Measurements from ENCODE around the gene TOMM20L. TPM values are rescaled to one million over a fixed set of nuclear protein-coding genes. Genes with fewer than 3 reads are reported as not detected.

TOMM20L gene
- total and polyA plus RNA-seq, 9 of the 15 experiments (the other 6 are each of a cell fraction or from before 2014, with no cell fraction given), result not detected

GRCh38 chr14:58408681-58409215 lies 13.0 kb downstream of the TOMM20L start:
- 97% methylated on average over 3 of the region's 3 CpGs for WGBS (ENCODE audit: insufficient coverage, low coverage, missing lambda C conversion rate)
- Histone ChIP-seq H3K9ac (ENCODE audit: insufficient read depth in 1 of 2, low read depth in 2 of 2, low read length in 2 of 2) (no peak overlapping the region), H3K4me1 (replicated peaks in 1 of 2; ENCODE audit: control insufficient read depth in 2 of 2, insufficient read depth in 2 of 2, low read length in 2 of 2) (no peaks in the 10 kb centered on the region), H3K79me2 (ENCODE audit: control insufficient read depth, insufficient read depth, low read length) (peaks cover 7% of the 10 kb centered on the region; the same call in 2 of the 3 replicates), H2AFZ (ENCODE audit: low read depth, low read length) (no peak overlapping the region), H3K4me3 (no peak overlapping the region), H3K27ac (ENCODE audit: extremely low read depth, low read depth, low read length) (no peak overlapping the region), H3K36me3 (ENCODE audit: control insufficient read depth, insufficient read depth, low read length) (peaks cover 59% of the 10 kb centered on the region; the same call in 2 of the 3 replicates), H3K9me3 (replicated peaks; ENCODE audit: control insufficient read depth, insufficient read depth, low read depth, low read length) (no peaks in the 10 kb centered on the region), H4K20me1 (replicated peaks; ENCODE audit: control insufficient read depth, insufficient read depth, low read length) (no peaks in the 10 kb centered on the region), H3K9me1 (ENCODE audit: control insufficient read depth, insufficient read depth, low read length) (no peaks in the 10 kb centered on the region), H3K27me3 (ENCODE audit: control insufficient read depth in 2 of 2, insufficient read depth in 2 of 2, low read length in 2 of 2) (no peaks in the 10 kb centered on the region), H3K4me2 (ENCODE audit: insufficient read depth, low read length) (no peak overlapping the region)
- TF ChIP-seq CSDE1 (IDR thresholded peaks at IDR 0.05), result no peak
- no peak for TF ChIP-seq ZNF511 (CRISPR knock-in tag; IDR thresholded peaks at IDR 0.05)
- no peak for TF ChIP-seq STAT6 (CRISPR knock-in tag; IDR thresholded peaks at IDR 0.05)
- TF ChIP-seq SMARCB1 (IDR thresholded peaks at IDR 0.05; ENCODE audit: insufficient read length, low read depth), result no peak
- TF ChIP-seq ZNF75A (CRISPR knock-in tag; IDR thresholded peaks at IDR 0.05), result no peak
- no peak for TF ChIP-seq PHF21A (IDR thresholded peaks at IDR 0.05; ENCODE audit: borderline replicate concordance, low read depth)
- TF ChIP-seq ARNT (IDR thresholded peaks at IDR 0.05), result no peak
- no peak for TF ChIP-seq IFI16 (CRISPR knock-in tag; IDR thresholded peaks at IDR 0.05)
- no peak for TF ChIP-seq ILF3 (IDR thresholded peaks at IDR 0.05; ENCODE audit: borderline replicate concordance)
- TF ChIP-seq HDAC1 (IDR thresholded peaks at IDR 0.05), result no peak
- TF ChIP-seq ZNF280A (IDR thresholded peaks at IDR 0.05; ENCODE audit: low read depth, partially characterized antibody), result no peak
- TF ChIP-seq TAL1 (IDR thresholded peaks at IDR 0.05), result no peak
- TF ChIP-seq GTF2B (IDR thresholded peaks at IDR 0.05; ENCODE audit: extremely low read depth, insufficient read length), result no peak
- BruUV-seq (replicated peaks), result TSS peak; percentile 28
- ATAC-seq (no peak), DNase-seq (ENCODE audit: extremely low read depth in 1 of 4, low spot score in 3 of 4) (no peak), FAIRE-seq (no peak)
- ChIA-PET CTCF (ENCODE audit: low intra/inter-chr PET ratio) (no interaction called here), POLR2A (no interaction called here)
- in situ Hi-C loops (cut with MboI) (no loop called here), intact Hi-C loops (cut with micrococcal nuclease) (no loop called here)
